ENCODE measurements around the gene PACSIN3. TPM values are rescaled to one million over a fixed set of nuclear protein-coding genes. Genes with fewer than 3 reads are reported as not detected.

The PACSIN3 gene
- total RNA-seq, 1 donor from 2014 or later = 263 TPM

GRCh38 chr11:47176328-47177228 is 9.7 kb downstream of the PACSIN3 start, which contains the start of gene ARFGAP2:
Gene ARFGAP2, minus strand, starts transcription at chr11:47176879. Its CDS starts 26 bp downstream, at chr11:47176853.
- DNase-seq = peak; percentile 99

DNA sequence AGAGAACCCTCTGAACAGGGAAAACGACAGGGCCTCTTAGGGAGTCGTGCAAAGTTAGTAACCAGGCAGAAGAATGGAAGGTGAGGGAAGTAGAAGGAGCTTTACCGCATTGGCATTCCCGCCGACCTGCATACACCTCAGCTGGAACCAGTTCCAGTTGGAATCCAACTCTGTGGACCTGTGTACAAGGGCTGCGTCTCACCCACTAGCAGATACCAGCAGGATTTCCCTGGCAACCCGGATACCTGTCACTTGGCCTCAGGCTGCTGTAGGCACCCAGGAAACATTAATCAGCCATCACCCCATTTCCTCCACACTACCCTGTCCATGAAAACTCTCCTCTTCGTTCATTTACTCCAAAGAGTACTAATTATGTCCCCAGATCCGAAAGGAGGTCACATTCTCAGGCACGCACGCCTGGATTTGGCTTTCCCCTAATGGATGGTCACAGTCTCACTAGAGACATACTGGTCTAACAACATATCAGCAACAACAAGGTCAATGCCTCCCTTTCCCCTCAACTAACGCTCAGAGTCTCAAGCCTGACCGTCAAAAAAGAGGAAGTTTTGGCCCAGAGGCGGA is 10.4 kb downstream of the PACSIN3 start:
- DNase-seq = no peak

- DNase-seq = no peak
These were observed 13.4 kb downstream of the PACSIN3 start for GRCh38 chr11:47172740-47173336.

DNA sequence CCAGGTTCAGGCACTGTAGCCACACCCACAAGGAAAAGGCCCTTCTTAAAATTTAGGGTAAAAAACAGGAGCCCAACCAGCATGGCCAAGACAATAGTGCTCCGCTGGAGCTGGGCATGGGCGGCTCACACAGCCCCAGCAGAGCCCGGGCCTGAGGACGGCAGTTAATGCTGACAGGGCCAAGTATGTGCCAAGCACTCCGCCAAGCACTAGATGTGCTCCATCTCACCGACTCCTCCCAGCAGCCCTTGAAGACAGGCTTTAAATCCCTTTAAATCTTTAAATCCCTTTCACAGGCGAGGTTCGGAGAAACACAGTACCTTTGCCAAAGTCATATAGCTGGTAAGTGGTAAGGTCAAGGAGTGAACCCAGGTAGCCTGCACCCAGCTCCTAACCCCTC is 14.4 kb downstream of the PACSIN3 start:
- DNase-seq = no peak

GRCh38 chr11:47171061-47171838 is 15.0 kb downstream of the PACSIN3 start:
- DNase-seq = no peak

DNA sequence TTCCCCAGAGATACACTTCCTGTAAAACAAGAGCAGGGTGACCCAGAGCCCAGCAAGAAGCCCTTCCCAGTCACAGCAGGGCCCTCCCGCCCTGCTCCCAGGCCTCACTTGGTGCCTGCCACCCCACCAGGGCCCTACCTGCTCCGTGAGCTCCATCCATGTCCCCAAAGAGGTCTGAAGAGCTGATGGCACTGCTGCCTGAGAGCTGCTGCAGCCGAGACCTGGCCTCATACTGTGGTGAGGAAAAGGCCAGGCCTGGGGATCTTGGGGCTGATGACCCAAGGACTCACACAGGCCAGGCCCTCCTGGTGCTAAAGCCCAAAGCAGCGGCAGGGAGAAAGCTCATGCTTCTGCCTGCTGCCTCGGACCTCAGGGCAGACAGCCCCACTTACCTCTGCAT is 19.9 kb downstream of the PACSIN3 start:
- DNase-seq = no peak

DNA sequence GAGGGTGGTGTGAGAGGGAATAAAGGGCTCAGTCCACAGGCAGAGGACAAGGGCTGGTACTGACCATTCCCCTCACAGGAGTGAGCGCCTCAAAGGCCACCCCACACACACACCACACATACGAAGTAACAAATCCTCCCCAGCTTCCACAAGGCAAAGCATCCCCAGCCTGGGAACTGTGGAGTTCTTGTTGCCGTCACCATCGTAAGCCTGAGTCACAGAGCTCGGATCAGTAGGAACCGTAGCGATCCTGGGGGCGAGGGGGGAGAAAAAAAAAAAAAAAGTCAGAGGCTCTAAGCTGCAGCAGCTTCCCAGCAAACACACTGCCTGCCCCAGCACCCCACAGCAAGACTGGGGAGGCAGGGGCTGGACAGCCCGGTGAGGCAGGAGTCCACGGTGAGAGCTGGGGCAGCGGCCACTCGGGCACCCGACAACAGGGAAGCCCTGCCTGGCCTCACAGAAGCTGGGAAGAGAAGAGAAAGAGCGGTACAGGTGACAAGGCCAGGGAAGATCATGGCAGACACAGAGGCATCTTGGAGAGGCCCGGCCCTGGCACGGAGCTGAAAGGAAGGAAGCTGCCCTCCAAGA is 20.9 kb downstream of the PACSIN3 start:
- DNase-seq = no peak

- DNase-seq = no peak
These were observed 21.9 kb downstream of the PACSIN3 start for GRCh38 chr11:47164321-47164720.

- DNase-seq = no peak
These were observed 22.3 kb downstream of the PACSIN3 start for GRCh38 chr11:47163898-47164297.

GRCh38 chr11:47163193-47163592 is 23.0 kb downstream of the PACSIN3 start:
- DNase-seq = no peak

GRCh38 chr11:47162426-47162825 is 23.8 kb downstream of the PACSIN3 start:
- peak; percentile 56 for DNase-seq

DNA sequence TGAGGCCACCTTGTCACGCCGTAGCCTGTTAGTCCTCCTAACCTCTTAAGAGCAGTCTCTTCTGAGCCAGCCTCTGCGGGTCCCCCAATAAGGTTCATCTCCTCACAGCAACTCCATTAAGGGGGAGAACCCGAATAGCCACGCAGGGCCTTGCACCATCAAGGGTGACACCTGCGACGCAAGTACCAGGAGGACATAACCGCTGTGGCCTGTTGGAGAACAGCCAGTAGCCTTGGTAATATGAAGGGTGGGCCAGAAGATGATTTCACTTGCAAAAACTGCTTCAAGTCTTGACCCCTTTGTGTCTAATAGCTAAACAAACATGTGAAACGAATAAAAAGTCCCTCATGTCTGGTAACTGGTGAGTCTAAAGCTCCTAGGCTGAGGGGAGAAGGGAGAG is 24.3 kb downstream of the PACSIN3 start:
- DNase-seq = no peak

GRCh38 chr11:47161134-47161854 is 24.9 kb downstream of the PACSIN3 start:
- DNase-seq = peak; percentile 85

DNA sequence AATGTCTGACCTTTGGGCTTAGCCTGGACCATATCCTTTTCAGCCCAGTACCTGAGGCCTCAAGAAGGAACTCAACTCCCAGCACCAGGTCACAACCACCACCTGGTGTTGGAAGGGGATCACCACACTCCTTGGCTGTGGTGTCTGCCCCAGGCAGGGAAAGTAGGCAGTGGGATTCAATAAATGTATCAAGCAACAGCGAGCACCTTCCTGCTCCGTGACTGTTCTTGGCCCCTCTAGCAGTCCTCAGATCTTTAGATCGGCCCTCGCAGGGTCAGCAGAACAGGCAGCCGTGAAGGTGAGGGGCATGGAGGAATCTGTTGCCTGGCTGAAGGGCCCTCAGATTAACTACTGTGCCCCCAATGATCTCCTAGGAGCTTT is 25.5 kb downstream of the PACSIN3 start:
- no peak for DNase-seq

DNA sequence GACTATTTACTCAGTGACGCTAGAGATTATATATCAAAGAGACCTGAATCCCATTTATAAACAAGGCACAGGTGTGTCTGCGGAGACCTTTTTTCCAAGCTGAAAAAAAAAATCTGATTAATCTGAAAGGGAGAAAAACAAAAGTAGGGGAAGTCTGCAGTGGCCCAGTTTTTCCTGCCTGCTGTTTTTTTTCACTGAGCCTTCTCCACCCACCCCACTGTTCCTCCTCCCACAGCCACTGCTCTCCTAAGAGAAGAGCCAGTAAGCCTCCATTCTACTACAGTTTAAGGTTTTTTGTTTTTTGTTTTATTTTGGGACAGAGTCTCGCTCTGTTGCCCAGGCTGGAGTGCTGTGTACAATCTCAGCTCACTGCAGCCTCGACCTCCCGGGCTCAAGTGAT is 28.0 kb downstream of the PACSIN3 start:
- no peak for DNase-seq

- DNase-seq = no peak
These were observed 28.4 kb downstream of the PACSIN3 start for GRCh38 chr11:47157805-47158204.

DNA sequence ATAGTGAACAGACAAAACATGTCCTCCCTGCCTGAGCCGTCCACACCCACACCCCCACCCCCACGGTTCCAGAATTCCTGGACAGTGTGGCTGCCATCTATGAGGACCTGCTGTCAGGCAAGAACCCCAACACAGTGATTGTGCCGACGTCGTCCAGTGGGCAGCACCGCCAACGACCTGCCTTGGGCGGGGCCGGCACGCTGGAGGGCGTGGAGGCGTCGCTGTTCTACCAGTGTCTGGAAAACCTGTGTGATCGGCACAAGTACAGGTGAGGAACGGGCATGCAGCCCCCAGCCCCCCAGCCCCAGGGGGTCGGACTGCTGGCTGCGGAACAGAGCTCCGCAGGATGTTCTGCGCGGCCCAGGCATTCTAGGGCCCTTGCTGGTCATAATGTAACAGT is 29.3 kb downstream of the PACSIN3 start:
- DNase-seq = no peak

DNA sequence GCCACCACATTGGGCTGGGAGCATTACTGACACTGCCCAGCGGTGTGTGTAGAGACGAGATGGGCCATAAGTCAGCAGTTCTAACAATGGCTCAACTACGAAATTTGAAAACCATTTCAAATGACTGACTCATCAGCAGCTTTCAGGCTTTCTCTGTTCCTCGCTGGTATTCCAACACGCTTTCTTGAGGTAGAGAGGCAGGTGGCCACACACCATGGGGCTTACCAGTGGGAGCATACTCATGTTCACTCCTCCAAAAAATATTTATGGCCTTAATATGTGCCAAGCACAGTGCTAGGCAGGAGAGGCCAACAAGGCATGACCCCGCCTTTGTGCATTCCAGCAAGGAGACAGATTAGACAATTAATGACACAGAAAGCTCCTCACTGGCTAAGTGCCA is 29.9 kb downstream of the PACSIN3 start:
- DNase-seq = no peak

DNA sequence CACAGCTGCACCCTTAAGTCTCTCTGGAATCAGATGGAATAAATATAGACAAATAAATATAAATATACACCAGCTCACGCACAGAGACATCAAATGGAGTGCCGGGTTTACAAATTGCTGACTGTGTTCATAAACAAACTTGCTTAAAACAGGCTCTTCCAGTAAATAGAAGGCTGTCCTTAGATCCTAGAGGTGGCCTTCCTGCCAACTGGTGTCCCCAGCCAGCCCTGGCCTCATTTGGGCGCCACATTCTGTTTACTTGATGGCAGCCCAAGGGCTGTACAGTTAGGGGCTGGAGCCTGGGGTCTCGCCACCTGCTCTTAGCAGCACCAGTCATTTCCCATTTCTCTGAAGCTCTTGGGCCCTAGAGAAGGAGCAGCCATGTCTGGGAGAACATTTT is 30.4 kb downstream of the PACSIN3 start:
- DNase-seq = no peak

DNA sequence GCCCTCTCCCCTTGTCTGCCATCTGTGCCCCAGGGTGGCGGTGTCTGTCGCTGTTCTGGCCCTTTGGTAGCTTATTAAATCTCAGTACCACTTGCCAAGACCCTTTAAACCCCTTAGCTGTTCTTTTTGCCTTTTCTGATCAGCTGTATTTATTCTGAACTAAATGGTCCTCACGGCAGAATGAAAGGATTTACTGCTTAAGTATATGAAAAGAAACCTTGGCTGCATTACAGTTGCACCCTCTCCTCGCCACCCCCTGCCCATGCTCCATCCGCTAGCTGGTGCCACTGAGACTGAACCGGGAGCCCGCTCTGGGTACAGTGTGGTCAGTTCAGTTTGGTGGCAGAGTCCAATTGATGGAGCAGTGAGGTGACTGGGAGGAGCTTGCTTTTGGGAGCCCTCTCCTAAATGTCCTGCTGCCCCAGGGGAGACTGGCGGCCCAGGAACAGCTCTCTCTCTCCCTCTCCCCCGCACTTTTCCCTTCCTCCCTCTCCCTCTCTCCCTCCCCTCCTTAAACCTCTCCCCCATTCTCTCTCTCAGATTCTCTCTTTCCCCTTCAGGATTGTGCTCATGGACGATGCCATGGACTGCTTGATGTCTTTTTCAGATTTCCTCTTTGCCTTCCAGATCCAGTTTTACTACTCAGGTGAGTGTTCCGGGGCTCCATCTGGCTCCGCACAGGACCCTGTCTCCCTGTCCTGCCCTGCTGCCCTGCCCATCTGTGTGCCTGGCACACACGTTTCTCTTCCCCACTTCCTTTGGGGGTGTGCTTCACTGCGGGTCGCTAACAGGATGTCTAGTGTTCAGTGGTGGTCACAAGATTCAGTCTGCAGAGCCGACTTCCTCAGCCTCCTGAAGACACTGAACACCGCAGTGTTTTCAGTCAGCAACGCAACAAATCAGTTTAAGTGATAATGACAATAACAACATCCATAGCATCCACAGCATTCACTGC is 31.3 kb downstream of the PACSIN3 start:
- no peak for DNase-seq
